WTC11 (cell line): Measurements from ENCODE around the gene NFATC2. TPM values are rescaled to one million over a fixed set of nuclear protein-coding genes. Genes with fewer than 3 reads are reported as not detected.
A peak's percentile ranks its signal among the peaks of the same experiment; 100 is the strongest.

Source experiments
- ATAC-seq: fragments of 200-7000 bp; cut with Tn5 transposase; 2 replicates; pipeline ENCODE4 v1.10.0; 2021; ENCODE audit warnings: mild to moderate bottlenecking, moderate library complexity
- CTCF ChIA-PET: fragments of 300-600 bp; sonication (Branson Sonifier 250); formaldehyde crosslinking; loops from one replicate; lab custom pipeline; 2021; ENCODE audit warnings: antibody characterized with exemption; lab: Charles Lee
- POLR2A ChIA-PET: fragments of 350-600 bp; sonication (Branson Sonifier 250); formaldehyde crosslinking; loops from one replicate; lab custom pipeline; 2021; ENCODE audit warnings: antibody characterized with exemption; lab: Charles Lee
- DNase-seq: peaks from one replicate; pipeline ENCODE4 v3.0.0; 2021; ENCODE audit warnings: low spot score
- H3K27ac Mint-ChIP-seq: 2 replicates; pipeline ENCODE4 v1.8.0; 2021; ENCODE audit warnings: mixed read lengths
- H3K27me3 Mint-ChIP-seq: 2 replicates; pipeline ENCODE4 v1.8.0; 2021; ENCODE audit warnings: low read depth, mild to moderate bottlenecking, moderate library complexity, mixed read lengths
- H3K36me3 Mint-ChIP-seq: 2 replicates; pipeline ENCODE4 v1.8.0; 2021; ENCODE audit warnings: mixed read lengths
- H3K4me1 Mint-ChIP-seq: 2 replicates; pipeline ENCODE4 v1.8.0; 2022; ENCODE audit warnings: mixed read lengths
- H3K4me3 Mint-ChIP-seq: 2 replicates; pipeline ENCODE4 v1.8.0; 2021; ENCODE audit warnings: mild to moderate bottlenecking, moderate library complexity, mixed read lengths
- H3K9me3 Mint-ChIP-seq: 2 replicates; pipeline ENCODE4 v1.8.0; 2021; ENCODE audit warnings: mixed read lengths
- ATF1 ChIP-seq: sonication (generic); formaldehyde crosslinking; IDR thresholded peaks from 2 replicates; pipeline ENCODE4 v1.8.1; 2023; ENCODE audit warnings: mild to moderate bottlenecking, moderate library complexity, missing genetic modification reagents
- ATF2 ChIP-seq: sonication (generic); formaldehyde crosslinking; IDR thresholded peaks from 2 replicates; pipeline ENCODE4 v1.8.1; 2022; ENCODE audit warnings: low read depth, missing genetic modification reagents, borderline replicate concordance
- CBFB ChIP-seq: sonication (generic); formaldehyde crosslinking; IDR thresholded peaks from 2 replicates; pipeline ENCODE4 v1.8.1; 2022; ENCODE audit warnings: mild to moderate bottlenecking, low read depth, missing genetic modification reagents
- E2F4 ChIP-seq: sonication (generic); formaldehyde crosslinking; IDR thresholded peaks from 2 replicates; pipeline ENCODE4 v1.8.1; 2022; ENCODE audit warnings: low read depth, mild to moderate bottlenecking, moderate library complexity, missing genetic modification reagents, borderline replicate concordance
- ELF4 ChIP-seq: sonication (generic); formaldehyde crosslinking; IDR thresholded peaks from 2 replicates; pipeline ENCODE4 v1.8.1; 2022; ENCODE audit warnings: low read depth, mild to moderate bottlenecking, moderate library complexity, missing genetic modification reagents
- EMX1 ChIP-seq: fragments of 250-450 bp; sonication (Bioruptor Pico); IDR thresholded peaks from 2 replicates; pipeline ENCODE4 v1.8.0; 2021; ENCODE audit warnings: mild to moderate bottlenecking
- ETV6 ChIP-seq: sonication (generic); formaldehyde crosslinking; IDR thresholded peaks from 2 replicates; pipeline ENCODE4 v1.8.1; 2022; ENCODE audit warnings: mild to moderate bottlenecking, missing genetic modification reagents
- GABPB1 ChIP-seq: sonication (generic); formaldehyde crosslinking; IDR thresholded peaks from 2 replicates; pipeline ENCODE4 v1.8.1; 2023; ENCODE audit warnings: mild to moderate bottlenecking, missing genetic modification reagents
- IRF2 ChIP-seq: sonication (generic); formaldehyde crosslinking; IDR thresholded peaks from 2 replicates; pipeline ENCODE4 v1.8.0; 2022; ENCODE audit warnings: low read depth, missing genetic modification reagents, borderline replicate concordance
- JAZF1 ChIP-seq: fragments of 250-450 bp; sonication (Bioruptor Pico); IDR thresholded peaks from 2 replicates; pipeline ENCODE4 v1.9.0; 2021; ENCODE audit warnings: moderate library complexity, mild to moderate bottlenecking, inconsistent platforms
- OVOL2 ChIP-seq: fragments of 250-450 bp; sonication (Bioruptor Pico); IDR thresholded peaks from 2 replicates; pipeline ENCODE4 v1.9.0; 2021; ENCODE audit warnings: mild to moderate bottlenecking, borderline replicate concordance
- TCF7 ChIP-seq: sonication (generic); formaldehyde crosslinking; IDR thresholded peaks from 2 replicates; pipeline ENCODE4 v1.8.0; 2022; ENCODE audit warnings: mild to moderate bottlenecking, low read depth, missing genetic modification reagents, moderate library complexity
- ZBTB21 ChIP-seq: sonication (generic); formaldehyde crosslinking; IDR thresholded peaks from 2 replicates; pipeline ENCODE4 v1.8.1; 2023; ENCODE audit warnings: mild to moderate bottlenecking, missing genetic modification reagents, borderline replicate concordance
- ZNF121 ChIP-seq: sonication (generic); formaldehyde crosslinking; IDR thresholded peaks from 2 replicates; pipeline ENCODE4 v1.8.0; 2023; ENCODE audit warnings: missing genetic modification reagents
- ZNF219 ChIP-seq: sonication (generic); formaldehyde crosslinking; IDR thresholded peaks from 2 replicates; pipeline ENCODE4 v1.8.0; 2023; ENCODE audit warnings: missing genetic modification reagents, mild to moderate bottlenecking, borderline replicate concordance
- ZNF423 ChIP-seq: fragments of 250-450 bp; sonication (Bioruptor Pico); IDR thresholded peaks from 2 replicates; pipeline ENCODE4 v2.1.2; 2022; ENCODE audit warnings: mild to moderate bottlenecking, moderate library complexity
- ZNF671 ChIP-seq: fragments of 250-450 bp; sonication (Bioruptor Pico); IDR thresholded peaks from 2 replicates; pipeline ENCODE4 v1.8.0; 2021; ENCODE audit warnings: mild to moderate bottlenecking
- total RNA-seq: library from RNA; stranded (reverse); gene quantifications from 3 replicates; pipeline ENCODE4 v1.2.3, GENCODE V29; 2021
- TF ChIP-seq, protein P1 (sequence below): sonication (generic); formaldehyde crosslinking; IDR thresholded peaks from 2 replicates; pipeline ENCODE4 v1.8.0; 2022; ENCODE audit warnings: mild to moderate bottlenecking, missing genetic modification reagents
- TF ChIP-seq, protein P2 (sequence below): sonication (generic); formaldehyde crosslinking; IDR thresholded peaks from 2 replicates; pipeline ENCODE4 v1.8.0; 2022; ENCODE audit warnings: mild to moderate bottlenecking, missing genetic modification reagents
- TF ChIP-seq, protein P3 (sequence below): sonication (generic); formaldehyde crosslinking; IDR thresholded peaks from 2 replicates; pipeline ENCODE4 v1.8.1; 2023; ENCODE audit warnings: mild to moderate bottlenecking, missing genetic modification reagents, moderate library complexity
- TF ChIP-seq, protein P4 (sequence below): fragments of 200-600 bp; IDR thresholded peaks from 2 replicates; pipeline ENCODE4 v1.8.0; 2022; ENCODE audit warnings: antibody characterized with exemption
- TF ChIP-seq, protein P5 (sequence below): sonication (generic); formaldehyde crosslinking; conservative IDR thresholded peaks from 2 replicates; pipeline ENCODE4 v1.8.1; 2022; ENCODE audit warnings: mild to moderate bottlenecking, missing genetic modification reagents

The NFATC2 gene
- total RNA-seq, 1 experiment from 2014 or later, result 1.7 TPM

GRCh38 chr20:51385646-51386530 lies 156.6 kb downstream of the NFATC2 start:
- Mint-ChIP-seq H3K27me3 (0 out of 2 replicates have a peak, but pooled peaks cover 2% of the 10 kb centered on the region), H3K4me1 (peaks cover 56% of the 10 kb centered on the region), H3K9me3 (no peaks in the 10 kb centered on the region), H3K4me3 (no peak overlapping the region), H3K27ac (no peak overlapping the region), H3K36me3 (no peaks in the 10 kb centered on the region)
- CTCF ChIA-PET, result interaction anchor here (0.5 to 3.7 kb wide), 58 partner anchors 8 to 698 kb away, joined by 3 to 100 read pairs (median 5); partner anchors contain the start of genes KCNG1 and NFATC2
- no peak for TF ChIP-seq TCF7 (CRISPR knock-in tag)
- TF ChIP-seq, protein P1, sequence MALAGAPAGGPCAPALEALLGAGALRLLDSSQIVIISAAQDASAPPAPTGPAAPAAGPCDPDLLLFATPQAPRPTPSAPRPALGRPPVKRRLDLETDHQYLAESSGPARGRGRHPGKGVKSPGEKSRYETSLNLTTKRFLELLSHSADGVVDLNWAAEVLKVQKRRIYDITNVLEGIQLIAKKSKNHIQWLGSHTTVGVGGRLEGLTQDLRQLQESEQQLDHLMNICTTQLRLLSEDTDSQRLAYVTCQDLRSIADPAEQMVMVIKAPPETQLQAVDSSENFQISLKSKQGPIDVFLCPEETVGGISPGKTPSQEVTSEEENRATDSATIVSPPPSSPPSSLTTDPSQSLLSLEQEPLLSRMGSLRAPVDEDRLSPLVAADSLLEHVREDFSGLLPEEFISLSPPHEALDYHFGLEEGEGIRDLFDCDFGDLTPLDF (CRISPR knock-in tag), result no peak
- 0 out of 2 replicates have a peak, but pooled peaks have one; percentile 44 for TF ChIP-seq ETV6 (CRISPR knock-in tag)
- TF ChIP-seq JAZF1 (CRISPR knock-in tag), result no peak
- no peak for TF ChIP-seq ZBTB21 (CRISPR knock-in tag)
- TF ChIP-seq EMX1 (CRISPR knock-in tag), result no peak
- no peak for TF ChIP-seq OVOL2 (CRISPR knock-in tag)
- TF ChIP-seq, protein P2, sequence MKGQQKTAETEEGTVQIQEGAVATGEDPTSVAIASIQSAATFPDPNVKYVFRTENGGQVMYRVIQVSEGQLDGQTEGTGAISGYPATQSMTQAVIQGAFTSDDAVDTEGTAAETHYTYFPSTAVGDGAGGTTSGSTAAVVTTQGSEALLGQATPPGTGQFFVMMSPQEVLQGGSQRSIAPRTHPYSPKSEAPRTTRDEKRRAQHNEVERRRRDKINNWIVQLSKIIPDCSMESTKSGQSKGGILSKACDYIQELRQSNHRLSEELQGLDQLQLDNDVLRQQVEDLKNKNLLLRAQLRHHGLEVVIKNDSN (CRISPR knock-in tag), result no peak
- TF ChIP-seq, protein P3, sequence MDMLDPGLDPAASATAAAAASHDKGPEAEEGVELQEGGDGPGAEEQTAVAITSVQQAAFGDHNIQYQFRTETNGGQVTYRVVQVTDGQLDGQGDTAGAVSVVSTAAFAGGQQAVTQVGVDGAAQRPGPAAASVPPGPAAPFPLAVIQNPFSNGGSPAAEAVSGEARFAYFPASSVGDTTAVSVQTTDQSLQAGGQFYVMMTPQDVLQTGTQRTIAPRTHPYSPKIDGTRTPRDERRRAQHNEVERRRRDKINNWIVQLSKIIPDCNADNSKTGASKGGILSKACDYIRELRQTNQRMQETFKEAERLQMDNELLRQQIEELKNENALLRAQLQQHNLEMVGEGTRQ (CRISPR knock-in tag), result no peak
- no peak for TF ChIP-seq ELF4 (CRISPR knock-in tag)
- no peak for TF ChIP-seq ZNF671 (CRISPR knock-in tag)
- no peak for TF ChIP-seq E2F4
- no peak for TF ChIP-seq ZNF121 (CRISPR knock-in tag)
- TF ChIP-seq ATF1 (CRISPR knock-in tag), result no peak
- no peak for TF ChIP-seq ATF2 (CRISPR knock-in tag)
- no peak for TF ChIP-seq GABPB1 (CRISPR knock-in tag)
- no peak for TF ChIP-seq ZNF219
- TF ChIP-seq, protein P4, sequence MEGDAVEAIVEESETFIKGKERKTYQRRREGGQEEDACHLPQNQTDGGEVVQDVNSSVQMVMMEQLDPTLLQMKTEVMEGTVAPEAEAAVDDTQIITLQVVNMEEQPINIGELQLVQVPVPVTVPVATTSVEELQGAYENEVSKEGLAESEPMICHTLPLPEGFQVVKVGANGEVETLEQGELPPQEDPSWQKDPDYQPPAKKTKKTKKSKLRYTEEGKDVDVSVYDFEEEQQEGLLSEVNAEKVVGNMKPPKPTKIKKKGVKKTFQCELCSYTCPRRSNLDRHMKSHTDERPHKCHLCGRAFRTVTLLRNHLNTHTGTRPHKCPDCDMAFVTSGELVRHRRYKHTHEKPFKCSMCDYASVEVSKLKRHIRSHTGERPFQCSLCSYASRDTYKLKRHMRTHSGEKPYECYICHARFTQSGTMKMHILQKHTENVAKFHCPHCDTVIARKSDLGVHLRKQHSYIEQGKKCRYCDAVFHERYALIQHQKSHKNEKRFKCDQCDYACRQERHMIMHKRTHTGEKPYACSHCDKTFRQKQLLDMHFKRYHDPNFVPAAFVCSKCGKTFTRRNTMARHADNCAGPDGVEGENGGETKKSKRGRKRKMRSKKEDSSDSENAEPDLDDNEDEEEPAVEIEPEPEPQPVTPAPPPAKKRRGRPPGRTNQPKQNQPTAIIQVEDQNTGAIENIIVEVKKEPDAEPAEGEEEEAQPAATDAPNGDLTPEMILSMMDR, result peak; percentile 46; the same call in 1 of the 2 replicates
- TF ChIP-seq IRF2 (CRISPR knock-in tag), result no peak
- TF ChIP-seq ZNF423 (CRISPR knock-in tag), result peak; percentile 48; the same call in 1 of the 2 replicates
- no peak for TF ChIP-seq CBFB (CRISPR knock-in tag)
- TF ChIP-seq, protein P5, sequence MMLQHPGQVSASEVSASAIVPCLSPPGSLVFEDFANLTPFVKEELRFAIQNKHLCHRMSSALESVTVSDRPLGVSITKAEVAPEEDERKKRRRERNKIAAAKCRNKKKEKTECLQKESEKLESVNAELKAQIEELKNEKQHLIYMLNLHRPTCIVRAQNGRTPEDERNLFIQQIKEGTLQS, result no peak
- ATAC-seq, result peak; percentile 58
- POLR2A ChIA-PET, result interaction anchor here (0.6 to 1.0 kb wide), 3 partner anchors 198 to 906 kb away, joined by 3 to 7 read pairs (median 5); no protein-coding TSS in a partner anchor
- DNase-seq, result peak; percentile 53
